PC-9 (cell line): Measurements from ENCODE around the gene BTN1A1. TPM values are rescaled to one million over a fixed set of nuclear protein-coding genes. Genes with fewer than 3 reads are reported as not detected.

Source experiments
- BruUV-seq: library from RNA; stranded (reverse); fragments of 400-500 nt; replicated peaks from 2 replicates; lab custom pipeline; 2021; lab: Mats Ljungman, UMichigan
- CTCF ChIA-PET: fragments of 300-600 bp; sonication (Branson Sonifier 250); formaldehyde crosslinking; loops from one replicate; lab custom pipeline; 2022; ENCODE audit warnings: antibody characterized with exemption; lab: Charles Lee
- POLR2A ChIA-PET: fragments of 300-600 bp; sonication (Branson Sonifier 250); formaldehyde crosslinking; loops from one replicate; lab custom pipeline; 2022; ENCODE audit warnings: antibody characterized with exemption; ENCODE audit not compliant: unreplicated experiment; lab: Charles Lee
- DNase-seq, 2 experiments: peaks; one replicate each; pipeline versions ENCODE4 v3.0.0 to v3.0.0-alpha.2; 2015 to 2022; ENCODE audit warnings: mixed read lengths in 1 of 2
- H2AFZ ChIP-seq: fragments of 200-600 bp; sonication (generic); 2 replicates; pipeline ENCODE4 v1.8.1; 2017; ENCODE audit warnings: antibody characterized with exemption
- H3F3A ChIP-seq: fragments of 200-600 bp; sonication (generic); 2 replicates; pipeline ENCODE4 v1.8.1; 2017; ENCODE audit warnings: antibody characterized with exemption, mild to moderate bottlenecking, low read depth; ENCODE audit not compliant: insufficient read depth
- H3K27ac ChIP-seq: fragments of 200-600 bp; sonication (generic); 2 replicates; pipeline ENCODE4 v1.6.1; 2016; ENCODE audit warnings: mixed run types
- H3K27me3 ChIP-seq: fragments of 200-600 bp; sonication (generic); 2 replicates; pipeline ENCODE4 v1.6.1; 2016; ENCODE audit warnings: low read depth, mixed run types; ENCODE audit not compliant: insufficient read depth
- H3K36me3 ChIP-seq: fragments of 200-600 bp; sonication (generic); 2 replicates; pipeline ENCODE4 v1.6.1; 2016; ENCODE audit warnings: low read depth, mixed run types
- H3K4me1 ChIP-seq: fragments of 200-600 bp; sonication (generic); replicated peaks from 2 replicates; pipeline ENCODE4 v1.6.1; 2016; ENCODE audit warnings: mixed run types; ENCODE audit not compliant: insufficient read depth
- H3K4me2 ChIP-seq: fragments of 200-600 bp; sonication (generic); 2 replicates; pipeline ENCODE4 v1.6.1; 2017; ENCODE audit warnings: mixed run types
- H3K4me3 ChIP-seq: fragments of 200-600 bp; sonication (generic); 2 replicates; pipeline ENCODE4 v1.6.1; 2016; ENCODE audit warnings: mixed run types
- H3K79me2 ChIP-seq: fragments of 200-600 bp; sonication (generic); 2 replicates; pipeline ENCODE4 v1.6.1; 2017; ENCODE audit warnings: low read depth, mixed run types
- H3K9me2 ChIP-seq: fragments of 200-600 bp; sonication (generic); 2 replicates; pipeline ENCODE4 v1.8.1; 2017; ENCODE audit warnings: mild to moderate bottlenecking; ENCODE audit not compliant: insufficient read depth
- H3K9me3 ChIP-seq: fragments of 200-600 bp; sonication (generic); 2 replicates; pipeline ENCODE4 v1.8.1; 2016; ENCODE audit warnings: low read depth; ENCODE audit not compliant: insufficient read depth
- H4K20me1 ChIP-seq: fragments of 200-600 bp; sonication (generic); 2 replicates; pipeline ENCODE4 v1.8.1; 2017; ENCODE audit not compliant: insufficient read depth
- EZH2 ChIP-seq: fragments of 200-600 bp; sonication (generic); IDR thresholded peaks from 2 replicates; pipeline ENCODE4 v1.8.0; 2017; ENCODE audit warnings: antibody characterized with exemption, low read depth
- intact Hi-C: fragments of 100-400 bp; cut with micrococcal nuclease; formaldehyde crosslinking; loops from one replicate; pipeline ENCODE4 v1.10.0; 2022; ENCODE audit not compliant: unreplicated experiment
- total RNA-seq: library from RNA; stranded (reverse); gene quantifications from 2 replicates; pipeline ENCODE4 v1.2.3, GENCODE V29; 2021
- TF ChIP-seq, protein P1 (sequence below): fragments of 200-600 bp; sonication (generic); conservative IDR thresholded peaks from 2 replicates; pipeline ENCODE4 v1.6.1; 2017; ENCODE audit warnings: mixed run types, antibody characterized with exemption, mild to moderate bottlenecking, moderate library complexity

BTN1A1 gene
- total RNA-seq, 1 experiment from 2014 or later = not detected

DNA sequence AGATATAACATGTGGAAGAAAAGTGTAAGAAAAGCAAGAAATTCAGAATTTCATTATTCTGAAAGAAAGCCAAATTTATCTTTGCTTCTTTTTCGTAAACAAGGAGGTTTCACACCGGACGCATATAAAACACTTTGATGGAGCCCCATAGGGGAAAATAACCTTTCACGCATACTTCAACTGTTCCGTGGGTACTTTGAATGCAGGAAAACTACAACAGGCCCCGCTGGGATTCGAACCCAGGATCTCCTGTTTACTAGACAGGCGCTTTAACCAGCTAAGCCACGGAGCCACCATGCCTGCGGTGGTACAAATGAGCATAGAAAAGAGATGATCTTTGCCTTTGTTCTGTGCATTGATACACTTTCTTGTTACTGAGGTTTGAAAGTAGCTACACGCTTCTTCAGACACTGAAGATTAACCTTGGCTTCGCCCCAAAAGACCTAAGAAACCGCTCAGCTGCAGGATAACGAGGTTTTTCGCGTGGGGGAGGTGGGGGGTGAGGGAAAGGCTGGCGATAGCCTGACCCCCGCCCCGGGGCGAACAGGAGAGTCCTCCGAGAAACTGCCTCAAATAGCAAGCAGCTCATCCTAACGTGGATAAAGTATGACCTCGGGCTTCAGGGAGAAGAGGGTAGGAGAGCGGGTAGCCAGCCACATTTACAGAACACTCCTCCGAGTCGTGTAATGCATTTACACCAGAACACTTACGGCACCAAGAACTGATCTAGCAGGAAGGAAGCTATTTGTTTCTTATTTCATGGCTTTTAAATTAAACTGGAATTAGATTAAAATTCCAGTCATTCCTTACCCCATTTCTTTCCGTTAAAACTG is 32.8 kb downstream of the BTN1A1 start:
- Histone ChIP-seq H3K27me3 (no peaks in the 10 kb centered on the region), H3K4me2 (peak overlapping the region; percentile 83), H4K20me1 (no peaks in the 10 kb centered on the region), H3K79me2 (no peaks in the 10 kb centered on the region), H3K36me3 (no peaks in the 10 kb centered on the region), H3K9me3 (no peaks in the 10 kb centered on the region), H2AFZ (peak overlapping the region; percentile 88), H3F3A (peaks cover 36% of the 10 kb centered on the region; the same call in 1 of the 2 replicates), H3K27ac (peak overlapping the region; percentile 21; the same call in 1 of the 2 replicates), H3K4me3 (peak overlapping the region; percentile 81), H3K4me1 (peaks cover 15% of the 10 kb centered on the region), H3K9me2 (no peaks in the 10 kb centered on the region)
- BruUV-seq = no TSS peak
- DNase-seq = peak; percentile 75 to 89
- TF ChIP-seq EZH2 = no peak
- TF ChIP-seq, protein P1, sequence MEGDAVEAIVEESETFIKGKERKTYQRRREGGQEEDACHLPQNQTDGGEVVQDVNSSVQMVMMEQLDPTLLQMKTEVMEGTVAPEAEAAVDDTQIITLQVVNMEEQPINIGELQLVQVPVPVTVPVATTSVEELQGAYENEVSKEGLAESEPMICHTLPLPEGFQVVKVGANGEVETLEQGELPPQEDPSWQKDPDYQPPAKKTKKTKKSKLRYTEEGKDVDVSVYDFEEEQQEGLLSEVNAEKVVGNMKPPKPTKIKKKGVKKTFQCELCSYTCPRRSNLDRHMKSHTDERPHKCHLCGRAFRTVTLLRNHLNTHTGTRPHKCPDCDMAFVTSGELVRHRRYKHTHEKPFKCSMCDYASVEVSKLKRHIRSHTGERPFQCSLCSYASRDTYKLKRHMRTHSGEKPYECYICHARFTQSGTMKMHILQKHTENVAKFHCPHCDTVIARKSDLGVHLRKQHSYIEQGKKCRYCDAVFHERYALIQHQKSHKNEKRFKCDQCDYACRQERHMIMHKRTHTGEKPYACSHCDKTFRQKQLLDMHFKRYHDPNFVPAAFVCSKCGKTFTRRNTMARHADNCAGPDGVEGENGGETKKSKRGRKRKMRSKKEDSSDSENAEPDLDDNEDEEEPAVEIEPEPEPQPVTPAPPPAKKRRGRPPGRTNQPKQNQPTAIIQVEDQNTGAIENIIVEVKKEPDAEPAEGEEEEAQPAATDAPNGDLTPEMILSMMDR = no peak
- intact Hi-C loops = loop anchor here (1.0 kb wide), 1 partner anchor 12 kb away; no protein-coding TSS in a partner anchor
- POLR2A ChIA-PET = interaction anchor here (0.5 to 1.0 kb wide), 12 partner anchors 10 to 511 kb away, joined by 3 to 8 read pairs (median 4); a partner anchor contains a TSS
- CTCF ChIA-PET = interaction anchor here (0.6 to 1.0 kb wide), 5 partner anchors 21 to 446 kb away, joined by 3 to 8 read pairs (median 5); no protein-coding TSS in a partner anchor

DNA sequence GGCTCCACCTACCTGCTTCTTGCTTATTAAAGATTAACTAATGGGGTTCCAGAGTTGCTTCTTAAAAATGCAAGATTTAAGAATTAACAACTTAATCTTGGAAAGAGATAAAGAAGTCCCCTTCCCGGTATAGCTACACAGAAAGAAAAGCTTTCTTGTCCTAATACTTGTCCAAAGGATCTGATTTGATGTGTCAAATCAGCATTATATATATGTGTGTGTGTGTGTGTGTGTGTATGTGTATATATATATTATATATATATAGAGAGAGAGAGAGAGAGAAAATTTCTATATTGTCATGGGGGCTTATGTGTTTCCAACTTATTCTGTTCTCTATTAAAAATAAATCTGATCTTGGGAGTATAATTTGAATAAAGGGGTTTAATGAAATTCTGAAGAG is 33.4 kb downstream of the BTN1A1 start:
- Histone ChIP-seq H3K27ac (peak overlapping the region; percentile 21; the same call in 1 of the 2 replicates), H3K4me3 (peak overlapping the region; percentile 81), H3K4me2 (peak overlapping the region; percentile 83), H3K27me3 (no peaks in the 10 kb centered on the region), H4K20me1 (no peaks in the 10 kb centered on the region), H3K9me2 (no peaks in the 10 kb centered on the region), H3K9me3 (no peaks in the 10 kb centered on the region), H2AFZ (peak overlapping the region; percentile 88), H3K79me2 (no peaks in the 10 kb centered on the region), H3K4me1 (peaks cover 15% of the 10 kb centered on the region), H3K36me3 (no peaks in the 10 kb centered on the region), H3F3A (peaks cover 42% of the 10 kb centered on the region; the same call in 1 of the 2 replicates)
- DNase-seq = no peak
- intact Hi-C loops = loop anchor here (1.0 kb wide), 1 partner anchor 12 kb away; no protein-coding TSS in a partner anchor
- TF ChIP-seq EZH2 = no peak
- TF ChIP-seq, protein P1 = no peak
- POLR2A ChIA-PET = interaction anchor here (0.5 to 1.0 kb wide), 9 partner anchors 11 to 664 kb away, joined by 3 to 15 read pairs (median 4); a partner anchor contains a TSS
- CTCF ChIA-PET = interaction anchor here (0.6 to 1.0 kb wide), 4 partner anchors 204 to 336 kb away, joined by 3 to 6 read pairs (median 4); no protein-coding TSS in a partner anchor
- no TSS peak for BruUV-seq

DNA sequence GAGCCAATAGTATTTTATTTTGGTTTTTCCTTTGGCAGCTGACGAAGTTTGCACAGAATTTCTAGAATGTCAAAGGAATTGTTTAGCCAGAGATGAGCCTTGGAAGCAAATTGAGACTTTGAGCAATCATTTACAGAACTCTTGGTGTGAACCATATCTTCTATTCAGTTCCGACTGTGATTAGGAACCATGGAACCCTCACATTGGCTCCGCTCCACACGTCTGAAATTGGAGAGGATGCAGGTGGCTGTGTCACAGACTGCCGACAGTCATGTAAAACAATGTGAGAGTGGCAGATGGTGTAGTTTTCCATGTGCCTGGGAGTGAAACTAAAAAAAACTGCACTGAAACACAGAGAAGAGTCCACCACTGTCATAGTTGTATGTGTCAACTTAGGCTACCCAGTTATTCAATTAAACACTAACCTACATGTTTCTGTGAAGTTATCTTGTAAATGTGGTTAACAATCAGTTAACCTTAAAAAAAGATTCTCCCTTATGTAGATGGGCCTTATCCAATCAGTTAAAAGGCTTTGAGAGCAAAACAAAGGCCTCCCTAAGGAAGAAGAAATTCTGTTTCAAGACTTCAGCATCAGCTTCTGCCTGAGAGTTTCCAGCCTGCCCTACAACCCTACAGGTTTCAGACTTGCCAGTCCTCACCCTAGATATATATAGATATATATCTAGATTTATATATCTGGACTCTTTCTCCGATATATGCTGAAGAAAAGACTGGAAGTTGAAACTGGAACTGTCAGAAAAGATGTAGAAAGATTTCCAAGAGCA is 34.8 kb downstream of the BTN1A1 start:
- H3K27ac ChIP-seq = no peak overlapping the region

More for the DNA sequence above, 34.8 kb downstream of the BTN1A1 start:
- Histone ChIP-seq H3K4me1 (peaks cover 22% of the 10 kb centered on the region), H3F3A (peaks cover 51% of the 10 kb centered on the region; the same call in 1 of the 2 replicates), H4K20me1 (no peaks in the 10 kb centered on the region), H3K9me3 (no peaks in the 10 kb centered on the region), H3K9me2 (no peaks in the 10 kb centered on the region), H3K36me3 (no peaks in the 10 kb centered on the region), H3K4me3 (no peak overlapping the region), H2AFZ (no peak overlapping the region), H3K27me3 (no peaks in the 10 kb centered on the region), H3K79me2 (peaks cover 12% of the 10 kb centered on the region), H3K4me2 (no peak overlapping the region)
- POLR2A ChIA-PET = interaction anchor here (0.5 kb wide), 1 partner anchor 203 kb away, joined by 3 read pairs; no protein-coding TSS in a partner anchor
- BruUV-seq = no TSS peak
- TF ChIP-seq EZH2 = no peak
- TF ChIP-seq, protein P1 = no peak
- CTCF ChIA-PET = no interaction called here
- DNase-seq = no peak
- intact Hi-C loops = loop anchor here (5.0 kb wide), 1 partner anchor 223 kb away; no protein-coding TSS in a partner anchor
